ENCODE data around the gene ABCA1. TPM values are rescaled to one million over a fixed set of nuclear protein-coding genes. Genes with fewer than 3 reads are reported as not detected.

ABCA1 gene
- total and polyA plus RNA-seq, 2 donors (not counting 1 experiment from before 2014, with no cell fraction given) = 11.5 to 60.4 TPM

- H3K79me2 ChIP-seq (ENCODE audit: control insufficient read depth, insufficient read depth, low read length) = no peaks in the 10 kb centered on the region
- peak overlapping the region; percentile 48 for H2AFZ ChIP-seq (ENCODE audit: low read length)
- no peaks in the 10 kb centered on the region for H3K27me3 ChIP-seq (ENCODE audit: control insufficient read depth, insufficient read depth, low read length)
- no peak for TF ChIP-seq EZH2 (IDR thresholded peaks at IDR 0.05; ENCODE audit: low read length, missing control alignments)
- no peak for TF ChIP-seq CTCF (conservative IDR thresholded peaks at IDR 0.05 in 1 of 2, IDR thresholded peaks at IDR 0.05 in 1 of 2; ENCODE audit: low read depth in 1 of 2, low read length in 2 of 2)
- H3K36me3 ChIP-seq (ENCODE audit: control insufficient read depth, insufficient read depth, low read length) = peaks cover 11% of the 10 kb centered on the region
- peak in 1 of 2 donors; percentile 24 for DNase-seq (ENCODE audit: low read depth in 2 of 2)
- H3K27ac ChIP-seq (ENCODE audit: insufficient read depth, low read length) = no peak overlapping the region
- H3K4me1 ChIP-seq (ENCODE audit: control insufficient read depth, extremely low read depth, insufficient read depth, low read length) = peaks cover 2% of the 10 kb centered on the region
- no peaks in the 10 kb centered on the region for H4K20me1 ChIP-seq (ENCODE audit: control insufficient read depth, extremely low read depth, insufficient read depth, low read length)
- H3K4me3 ChIP-seq (replicated peaks in 1 of 4; ENCODE audit: control extremely low read depth in 1 of 4, insufficient read depth in 1 of 4, low read depth in 3 of 4, low read length in 4 of 4) = no peak overlapping the region
- H3K9ac ChIP-seq (ENCODE audit: insufficient read depth, low read length) = no peak overlapping the region
- no peaks in the 10 kb centered on the region for H3K9me3 ChIP-seq (ENCODE audit: control insufficient read depth, insufficient read depth, low read depth, low read length)
- no peak overlapping the region for H3K4me2 ChIP-seq (ENCODE audit: extremely low read depth, insufficient read depth, low read length)
Measured at GRCh38 chr9:104795082-104795481, 132.9 kb downstream of the ABCA1 start.

GRCh38 chr9:104794070-104794469 is 133.9 kb downstream of the ABCA1 start:
- no peak overlapping the region for H3K27ac ChIP-seq (ENCODE audit: insufficient read depth, low read length)
- H2AFZ ChIP-seq (ENCODE audit: low read length) = no peak overlapping the region
- no peak overlapping the region for H3K4me2 ChIP-seq (ENCODE audit: extremely low read depth, insufficient read depth, low read length)
- no peaks in the 10 kb centered on the region for H3K27me3 ChIP-seq (ENCODE audit: control insufficient read depth, insufficient read depth, low read length)
- TF ChIP-seq EZH2 (IDR thresholded peaks at IDR 0.05; ENCODE audit: low read length, missing control alignments) = no peak
- no peak for TF ChIP-seq CTCF (conservative IDR thresholded peaks at IDR 0.05 in 1 of 2, IDR thresholded peaks at IDR 0.05 in 1 of 2; ENCODE audit: low read depth in 1 of 2, low read length in 2 of 2)
- no peaks in the 10 kb centered on the region for H3K79me2 ChIP-seq (ENCODE audit: control insufficient read depth, insufficient read depth, low read length)
- H4K20me1 ChIP-seq (ENCODE audit: control insufficient read depth, extremely low read depth, insufficient read depth, low read length) = no peaks in the 10 kb centered on the region
- peaks cover 2% of the 10 kb centered on the region for H3K4me1 ChIP-seq (ENCODE audit: control insufficient read depth, extremely low read depth, insufficient read depth, low read length)
- H3K9me3 ChIP-seq (ENCODE audit: control insufficient read depth, insufficient read depth, low read depth, low read length) = no peaks in the 10 kb centered on the region
- H3K4me3 ChIP-seq (replicated peaks in 1 of 4; ENCODE audit: control extremely low read depth in 1 of 4, insufficient read depth in 1 of 4, low read depth in 3 of 4, low read length in 4 of 4) = no peak overlapping the region
- no peak for DNase-seq (ENCODE audit: low read depth in 2 of 2)
- H3K9ac ChIP-seq (ENCODE audit: insufficient read depth, low read length) = no peak overlapping the region
- H3K36me3 ChIP-seq (ENCODE audit: control insufficient read depth, insufficient read depth, low read length) = peaks cover 11% of the 10 kb centered on the region

GRCh38 chr9:104788251-104788650 is 139.7 kb downstream of the ABCA1 start:
- Histone ChIP-seq H3K36me3 (ENCODE audit: control insufficient read depth, insufficient read depth, low read length) (peaks cover 7% of the 10 kb centered on the region), H2AFZ (ENCODE audit: low read length) (no peak overlapping the region), H3K9ac (ENCODE audit: insufficient read depth, low read length) (no peak overlapping the region), H3K4me1 (ENCODE audit: control insufficient read depth, extremely low read depth, insufficient read depth, low read length) (no peaks in the 10 kb centered on the region), H3K4me2 (ENCODE audit: extremely low read depth, insufficient read depth, low read length) (no peak overlapping the region), H3K9me3 (ENCODE audit: control insufficient read depth, insufficient read depth, low read depth, low read length) (no peaks in the 10 kb centered on the region), H3K27ac (ENCODE audit: insufficient read depth, low read length) (no peak overlapping the region), H3K79me2 (ENCODE audit: control insufficient read depth, insufficient read depth, low read length) (no peaks in the 10 kb centered on the region), H3K27me3 (ENCODE audit: control insufficient read depth, insufficient read depth, low read length) (no peaks in the 10 kb centered on the region), H3K4me3 (replicated peaks in 1 of 4; ENCODE audit: control extremely low read depth in 1 of 4, insufficient read depth in 1 of 4, low read depth in 3 of 4, low read length in 4 of 4) (no peak overlapping the region), H4K20me1 (ENCODE audit: control insufficient read depth, extremely low read depth, insufficient read depth, low read length) (no peaks in the 10 kb centered on the region)
- DNase-seq (ENCODE audit: low read depth in 2 of 2) = no peak
- no peak for TF ChIP-seq EZH2 (IDR thresholded peaks at IDR 0.05; ENCODE audit: low read length, missing control alignments)
- TF ChIP-seq CTCF (conservative IDR thresholded peaks at IDR 0.05 in 1 of 2, IDR thresholded peaks at IDR 0.05 in 1 of 2; ENCODE audit: low read depth in 1 of 2, low read length in 2 of 2) = no peak

All from fibroblast of lung (primary cell).